ENCODE measurements around the gene PIK3R2. TPM values are rescaled to one million over a fixed set of nuclear protein-coding genes. Genes with fewer than 3 reads are reported as not detected.

The PIK3R2 gene
- total RNA-seq, 4 donors from 2014 or later = 6.3 to 11.7 (median 7.4) TPM

GRCh38 chr19:18165794-18166544 lies 13.0 kb downstream of the PIK3R2 start:
- DNase-seq (ENCODE audit: low spot score) (no peak), ATAC-seq (ENCODE audit: low FRiP score) (no peak)
- TF ChIP-seq, protein P1, sequence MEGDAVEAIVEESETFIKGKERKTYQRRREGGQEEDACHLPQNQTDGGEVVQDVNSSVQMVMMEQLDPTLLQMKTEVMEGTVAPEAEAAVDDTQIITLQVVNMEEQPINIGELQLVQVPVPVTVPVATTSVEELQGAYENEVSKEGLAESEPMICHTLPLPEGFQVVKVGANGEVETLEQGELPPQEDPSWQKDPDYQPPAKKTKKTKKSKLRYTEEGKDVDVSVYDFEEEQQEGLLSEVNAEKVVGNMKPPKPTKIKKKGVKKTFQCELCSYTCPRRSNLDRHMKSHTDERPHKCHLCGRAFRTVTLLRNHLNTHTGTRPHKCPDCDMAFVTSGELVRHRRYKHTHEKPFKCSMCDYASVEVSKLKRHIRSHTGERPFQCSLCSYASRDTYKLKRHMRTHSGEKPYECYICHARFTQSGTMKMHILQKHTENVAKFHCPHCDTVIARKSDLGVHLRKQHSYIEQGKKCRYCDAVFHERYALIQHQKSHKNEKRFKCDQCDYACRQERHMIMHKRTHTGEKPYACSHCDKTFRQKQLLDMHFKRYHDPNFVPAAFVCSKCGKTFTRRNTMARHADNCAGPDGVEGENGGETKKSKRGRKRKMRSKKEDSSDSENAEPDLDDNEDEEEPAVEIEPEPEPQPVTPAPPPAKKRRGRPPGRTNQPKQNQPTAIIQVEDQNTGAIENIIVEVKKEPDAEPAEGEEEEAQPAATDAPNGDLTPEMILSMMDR (IDR thresholded peaks at IDR 0.05) = no peak

GRCh38 chr19:18167011-18167410 lies 14.0 kb downstream of the PIK3R2 start:
- TF ChIP-seq, protein P1 (IDR thresholded peaks at IDR 0.05) = no peak
- ATAC-seq (ENCODE audit: low FRiP score) = no peak
- no peak for DNase-seq (ENCODE audit: low spot score)

- peak; percentile 45 for ATAC-seq (ENCODE audit: low FRiP score)
- no peak for DNase-seq (ENCODE audit: low spot score)
- TF ChIP-seq, protein P1 (IDR thresholded peaks at IDR 0.05) = peak in 1 of 3 donors; percentile 67
These were observed 15.1 kb downstream of the PIK3R2 start for GRCh38 chr19:18167975-18168645.

DNA sequence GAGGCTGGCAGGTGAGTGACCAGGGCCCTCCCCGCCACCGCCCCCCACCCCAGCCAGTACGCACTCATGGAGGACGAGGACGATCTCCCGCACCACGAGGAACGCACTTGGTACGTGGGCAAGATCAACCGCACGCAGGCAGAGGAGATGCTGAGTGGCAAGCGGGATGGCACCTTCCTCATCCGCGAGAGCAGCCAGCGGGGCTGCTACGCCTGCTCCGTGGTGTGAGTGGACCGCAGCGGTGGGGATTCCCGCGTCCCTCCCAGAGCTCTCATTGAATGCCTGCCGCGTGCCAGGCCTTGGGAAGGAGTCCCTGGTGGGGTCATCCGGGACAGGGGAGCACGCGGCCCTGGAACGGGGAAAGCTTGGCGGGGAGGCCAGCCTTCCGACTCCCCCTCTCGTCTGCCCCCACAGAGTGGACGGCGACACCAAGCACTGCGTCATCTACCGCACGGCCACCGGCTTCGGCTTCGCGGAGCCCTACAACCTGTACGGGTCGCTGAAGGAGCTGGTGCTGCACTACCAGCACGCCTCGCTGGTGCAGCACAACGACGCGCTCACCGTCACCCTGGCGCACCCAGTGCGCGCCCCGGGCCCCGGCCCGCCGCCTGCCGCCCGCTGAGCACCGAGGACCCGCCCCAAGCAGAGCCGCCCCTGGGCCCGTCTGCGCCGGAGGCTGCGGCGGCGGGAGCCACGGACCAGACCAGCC lies 15.9 kb downstream of the PIK3R2 start:
- TF ChIP-seq, protein P1 (IDR thresholded peaks at IDR 0.05) = no peak
- DNase-seq (ENCODE audit: low spot score) (no peak), ATAC-seq (ENCODE audit: low FRiP score) (no peak)

DNA sequence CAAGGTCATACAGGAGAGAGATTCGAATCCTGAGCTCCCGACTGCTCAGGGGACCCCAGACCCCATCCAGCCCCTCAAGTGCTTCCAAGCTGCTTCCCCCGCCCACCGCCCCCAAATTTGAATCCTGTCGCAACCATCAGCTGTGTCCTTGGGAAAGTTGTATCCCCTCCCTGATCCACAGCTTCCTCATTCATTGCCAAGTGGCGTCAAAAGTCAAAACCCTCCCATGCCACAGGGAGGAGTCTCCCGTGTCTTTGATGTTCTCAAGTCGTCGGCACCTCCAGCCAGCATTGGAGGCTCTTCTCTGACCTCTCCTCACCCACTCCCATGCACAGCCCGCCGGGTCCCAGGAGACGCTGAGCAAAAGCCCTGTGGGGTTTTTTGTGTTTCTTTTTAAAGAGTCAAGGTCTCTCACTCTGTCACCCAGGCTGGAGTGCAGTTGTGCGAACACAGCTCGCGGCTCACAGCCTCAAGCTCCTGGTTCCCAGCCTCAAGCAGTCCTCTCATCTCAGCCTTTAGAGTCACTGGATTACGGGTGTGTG lies 17.8 kb downstream of the PIK3R2 start:
- TF ChIP-seq, protein P1 (IDR thresholded peaks at IDR 0.05) = no peak
- no peak for DNase-seq (ENCODE audit: low spot score)
- ATAC-seq (ENCODE audit: low FRiP score) = no peak

- DNase-seq (ENCODE audit: low spot score) = no peak
- ATAC-seq (ENCODE audit: low FRiP score) = no peak
These were observed 18.8 kb downstream of the PIK3R2 start for GRCh38 chr19:18171605-18172327.

More at GRCh38 chr19:18171605-18172327, 18.8 kb downstream of the PIK3R2 start:
- TF ChIP-seq, protein P1 (IDR thresholded peaks at IDR 0.05) = no peak
